22Rv1 (cell line): Measurements from ENCODE around the gene LPAR1.

Source experiments
- CTCF ChIP-seq: fragments of 450-650 bp; IDR thresholded peaks from 2 replicates; pipeline ENCODE4 v1.5.1; 2017; ENCODE audit warnings: mild to moderate bottlenecking
- ZFX ChIP-seq: fragments of 450-650 bp; IDR thresholded peaks from 2 replicates; pipeline ENCODE4 v1.6.1; 2017; ENCODE audit warnings: antibody characterized with exemption, borderline replicate concordance

DNA sequence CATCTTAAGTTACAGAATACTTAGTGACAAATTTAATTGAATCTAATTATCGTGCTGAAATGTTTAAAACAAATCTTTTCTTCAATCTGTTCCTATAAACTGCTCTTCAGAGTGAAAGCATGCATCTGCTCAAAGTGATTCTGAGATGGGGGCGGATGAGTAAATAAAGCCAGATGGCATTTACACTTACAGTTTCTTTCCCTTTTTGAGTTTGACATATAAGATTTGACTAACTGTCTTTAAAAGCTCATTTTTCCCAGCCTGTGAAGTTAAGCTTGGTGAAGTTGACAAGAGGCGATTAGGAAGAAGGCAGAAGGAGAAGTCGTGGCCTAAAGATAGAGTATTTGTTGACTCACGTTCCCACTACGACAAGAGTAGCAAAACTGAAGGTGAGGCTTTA is 137.4 kb downstream of the LPAR1 start:
- TF ChIP-seq CTCF (no peak), ZFX (no peak)
